ENCODE results near the gene LBP. TPM values are rescaled to one million over a fixed set of nuclear protein-coding genes. Genes with fewer than 3 reads are reported as not detected.
"Not testable (repeated sequence)": the region's sequence is repeated elsewhere in the genome, so short reads cannot be mapped to it uniquely, and the experiment has no call there.

LBP gene
- polyA plus RNA-seq, 1 donor from 2014 or later: not detected

DNA sequence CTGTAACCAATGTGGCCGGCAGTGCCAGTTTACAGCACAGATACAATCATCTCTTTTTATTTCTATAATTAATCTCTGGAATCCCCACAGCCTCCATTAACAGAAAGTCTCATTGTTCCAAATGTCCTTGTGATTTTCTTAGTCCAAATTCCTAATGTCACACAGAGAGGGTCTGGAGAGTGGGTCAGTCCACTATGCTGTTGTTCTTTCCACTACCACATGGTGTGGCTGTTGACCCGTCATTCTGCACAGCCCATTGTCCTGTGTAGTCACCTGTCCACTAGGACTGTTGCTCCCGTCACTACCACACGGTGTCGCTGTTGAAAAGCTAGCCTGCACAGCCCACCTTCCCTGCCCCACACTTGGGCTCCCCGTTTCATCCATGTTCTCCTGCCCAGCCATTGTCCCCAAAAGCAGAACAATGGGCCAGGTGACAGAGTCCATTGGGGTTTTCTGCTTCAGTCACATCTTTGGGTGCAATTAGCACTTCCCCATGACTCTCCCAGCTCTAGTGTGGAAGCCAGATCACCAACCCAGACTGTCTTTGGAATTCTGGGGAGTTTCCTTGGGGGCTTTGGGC lies 8.6 kb upstream of the LBP start:
- Histone ChIP-seq H2AFZ (ENCODE audit: low read depth, low read length) (no peak overlapping the region), H3F3A (ENCODE audit: insufficient read depth, low read length, poor library complexity, severe bottlenecking) (no peaks in the 10 kb centered on the region), H3K4me3 (ENCODE audit: low read length) (no peak overlapping the region), H3K36me3 (ENCODE audit: insufficient read depth, low read length) (no peaks in the 10 kb centered on the region), H3K9ac (ENCODE audit: low read length) (no peak overlapping the region), H3K27me3 (ENCODE audit: insufficient read depth, low read depth, low read length) (no peaks in the 10 kb centered on the region), H4K20me1 (ENCODE audit: insufficient read depth) (no peaks in the 10 kb centered on the region), H3K9me3 (ENCODE audit: low read length) (no peaks in the 10 kb centered on the region), H3K27ac (ENCODE audit: low read length) (no peak overlapping the region), H3K79me2 (replicated peaks; ENCODE audit: insufficient read depth, low read length) (no peaks in the 10 kb centered on the region), H3K9me2 (ENCODE audit: insufficient read depth, low read length) (no peaks in the 10 kb centered on the region), H3K4me2 (ENCODE audit: low read length) (no peak overlapping the region)
- TF ChIP-seq, protein P1, sequence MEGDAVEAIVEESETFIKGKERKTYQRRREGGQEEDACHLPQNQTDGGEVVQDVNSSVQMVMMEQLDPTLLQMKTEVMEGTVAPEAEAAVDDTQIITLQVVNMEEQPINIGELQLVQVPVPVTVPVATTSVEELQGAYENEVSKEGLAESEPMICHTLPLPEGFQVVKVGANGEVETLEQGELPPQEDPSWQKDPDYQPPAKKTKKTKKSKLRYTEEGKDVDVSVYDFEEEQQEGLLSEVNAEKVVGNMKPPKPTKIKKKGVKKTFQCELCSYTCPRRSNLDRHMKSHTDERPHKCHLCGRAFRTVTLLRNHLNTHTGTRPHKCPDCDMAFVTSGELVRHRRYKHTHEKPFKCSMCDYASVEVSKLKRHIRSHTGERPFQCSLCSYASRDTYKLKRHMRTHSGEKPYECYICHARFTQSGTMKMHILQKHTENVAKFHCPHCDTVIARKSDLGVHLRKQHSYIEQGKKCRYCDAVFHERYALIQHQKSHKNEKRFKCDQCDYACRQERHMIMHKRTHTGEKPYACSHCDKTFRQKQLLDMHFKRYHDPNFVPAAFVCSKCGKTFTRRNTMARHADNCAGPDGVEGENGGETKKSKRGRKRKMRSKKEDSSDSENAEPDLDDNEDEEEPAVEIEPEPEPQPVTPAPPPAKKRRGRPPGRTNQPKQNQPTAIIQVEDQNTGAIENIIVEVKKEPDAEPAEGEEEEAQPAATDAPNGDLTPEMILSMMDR (IDR thresholded peaks at IDR 0.05; ENCODE audit: poor library complexity, severe bottlenecking): peak; percentile 36
- no peak for TF ChIP-seq RAD21 (conservative IDR thresholded peaks at IDR 0.05)
- TF ChIP-seq MXI1 (conservative IDR thresholded peaks at IDR 0.05; ENCODE audit: poor library complexity, severe bottlenecking): no peak
- no peak for TF ChIP-seq SMC3 (conservative IDR thresholded peaks at IDR 0.05; ENCODE audit: poor library complexity)
- TF ChIP-seq, protein P2, sequence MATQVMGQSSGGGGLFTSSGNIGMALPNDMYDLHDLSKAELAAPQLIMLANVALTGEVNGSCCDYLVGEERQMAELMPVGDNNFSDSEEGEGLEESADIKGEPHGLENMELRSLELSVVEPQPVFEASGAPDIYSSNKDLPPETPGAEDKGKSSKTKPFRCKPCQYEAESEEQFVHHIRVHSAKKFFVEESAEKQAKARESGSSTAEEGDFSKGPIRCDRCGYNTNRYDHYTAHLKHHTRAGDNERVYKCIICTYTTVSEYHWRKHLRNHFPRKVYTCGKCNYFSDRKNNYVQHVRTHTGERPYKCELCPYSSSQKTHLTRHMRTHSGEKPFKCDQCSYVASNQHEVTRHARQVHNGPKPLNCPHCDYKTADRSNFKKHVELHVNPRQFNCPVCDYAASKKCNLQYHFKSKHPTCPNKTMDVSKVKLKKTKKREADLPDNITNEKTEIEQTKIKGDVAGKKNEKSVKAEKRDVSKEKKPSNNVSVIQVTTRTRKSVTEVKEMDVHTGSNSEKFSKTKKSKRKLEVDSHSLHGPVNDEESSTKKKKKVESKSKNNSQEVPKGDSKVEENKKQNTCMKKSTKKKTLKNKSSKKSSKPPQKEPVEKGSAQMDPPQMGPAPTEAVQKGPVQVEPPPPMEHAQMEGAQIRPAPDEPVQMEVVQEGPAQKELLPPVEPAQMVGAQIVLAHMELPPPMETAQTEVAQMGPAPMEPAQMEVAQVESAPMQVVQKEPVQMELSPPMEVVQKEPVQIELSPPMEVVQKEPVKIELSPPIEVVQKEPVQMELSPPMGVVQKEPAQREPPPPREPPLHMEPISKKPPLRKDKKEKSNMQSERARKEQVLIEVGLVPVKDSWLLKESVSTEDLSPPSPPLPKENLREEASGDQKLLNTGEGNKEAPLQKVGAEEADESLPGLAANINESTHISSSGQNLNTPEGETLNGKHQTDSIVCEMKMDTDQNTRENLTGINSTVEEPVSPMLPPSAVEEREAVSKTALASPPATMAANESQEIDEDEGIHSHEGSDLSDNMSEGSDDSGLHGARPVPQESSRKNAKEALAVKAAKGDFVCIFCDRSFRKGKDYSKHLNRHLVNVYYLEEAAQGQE (IDR thresholded peaks at IDR 0.05; ENCODE audit: borderline replicate concordance): no peak
- TF ChIP-seq TAF1 (IDR thresholded peaks at IDR 0.05; ENCODE audit: low read depth): no peak
- TF ChIP-seq EP300 (conservative IDR thresholded peaks at IDR 0.05; ENCODE audit: poor library complexity, severe bottlenecking): no peak
- TF ChIP-seq POLR2AphosphoS5 (IDR thresholded peaks at IDR 0.05): no peak

DNA sequence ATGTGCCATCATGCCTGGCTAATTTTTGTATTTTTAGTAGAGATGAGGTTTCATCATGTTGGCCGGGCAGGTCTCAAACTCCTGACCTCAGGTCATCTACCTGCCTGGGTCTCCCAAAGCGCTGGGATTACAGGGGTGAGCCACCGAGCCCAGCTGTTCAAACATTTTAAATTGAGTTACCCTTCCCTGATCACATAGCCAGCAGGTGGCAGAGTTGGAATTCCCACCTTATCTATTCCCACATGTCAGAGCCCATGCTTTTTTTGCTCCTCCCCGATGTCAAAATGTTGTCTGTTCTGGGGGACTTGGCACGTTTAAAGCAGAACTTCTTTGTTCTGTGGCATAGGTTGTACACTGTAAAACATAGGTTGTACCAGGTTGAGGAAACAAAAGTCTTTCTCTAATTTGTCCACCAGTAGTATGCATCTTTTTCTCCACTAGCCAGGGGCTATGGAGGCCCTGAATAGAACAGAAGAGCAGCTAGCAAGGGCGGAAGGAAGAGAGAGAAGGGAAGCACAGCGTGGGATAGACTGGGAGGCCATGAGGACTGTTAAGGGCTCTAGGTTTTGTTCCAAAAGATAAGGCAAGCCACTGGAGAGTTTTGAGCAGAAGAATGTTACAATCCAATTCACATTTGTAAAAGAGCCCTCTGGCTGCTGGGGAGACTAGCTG lies 7.3 kb upstream of the LBP start:
- H3K27me3 ChIP-seq (ENCODE audit: insufficient read depth, low read depth, low read length): no peaks in the 10 kb centered on the region
- H2AFZ ChIP-seq (ENCODE audit: low read depth, low read length): no peak overlapping the region
- no peak for TF ChIP-seq POLR2AphosphoS5 (IDR thresholded peaks at IDR 0.05)
- TF ChIP-seq, protein P2 (IDR thresholded peaks at IDR 0.05; ENCODE audit: borderline replicate concordance): no peak

DNA sequence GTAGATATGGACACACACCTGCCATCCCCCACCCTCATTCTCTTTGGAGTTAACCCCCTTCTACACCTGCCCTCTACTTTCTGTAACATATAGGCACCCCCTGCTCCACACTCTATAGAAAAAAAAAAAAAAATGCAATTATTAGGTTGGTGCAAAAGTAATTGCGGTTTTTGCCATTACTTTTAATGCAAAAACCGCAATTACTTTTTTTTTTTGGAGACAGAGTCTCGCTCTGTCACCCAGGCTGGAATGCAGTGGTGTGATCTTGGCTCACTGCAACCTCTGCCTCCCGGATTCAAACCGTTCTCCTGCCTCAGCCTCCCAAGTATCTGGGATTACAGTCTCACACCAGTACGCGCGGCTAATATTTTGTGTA lies 6.8 kb upstream of the LBP start:
- H3K4me3 ChIP-seq (ENCODE audit: low read length); H3K27me3 ChIP-seq (ENCODE audit: insufficient read depth, low read depth, low read length); H3K27ac ChIP-seq (ENCODE audit: low read length); H3K4me2 ChIP-seq (ENCODE audit: low read length); H3K9me2 ChIP-seq (ENCODE audit: insufficient read depth, low read length); H3K9ac ChIP-seq (ENCODE audit: low read length); H3F3A ChIP-seq (ENCODE audit: insufficient read depth, low read length, poor library complexity, severe bottlenecking); H2AFZ ChIP-seq (ENCODE audit: low read depth, low read length); H4K20me1 ChIP-seq (ENCODE audit: insufficient read depth); H3K36me3 ChIP-seq (ENCODE audit: insufficient read depth, low read length); H3K9me3 ChIP-seq (ENCODE audit: low read length); H3K79me2 ChIP-seq (replicated peaks; ENCODE audit: insufficient read depth, low read length): not testable (repeated sequence)

More for the DNA sequence above, 7.3 kb upstream of the LBP start:
- Histone ChIP-seq H3K4me3 (ENCODE audit: low read length) (no peak overlapping the region), H3K79me2 (replicated peaks; ENCODE audit: insufficient read depth, low read length) (no peaks in the 10 kb centered on the region), H4K20me1 (ENCODE audit: insufficient read depth) (no peaks in the 10 kb centered on the region), H3K36me3 (ENCODE audit: insufficient read depth, low read length) (no peaks in the 10 kb centered on the region), H3K4me2 (ENCODE audit: low read length) (no peak overlapping the region), H3K9me3 (ENCODE audit: low read length) (no peaks in the 10 kb centered on the region), H3K9ac (ENCODE audit: low read length) (no peak overlapping the region), H3K9me2 (ENCODE audit: insufficient read depth, low read length) (no peaks in the 10 kb centered on the region), H3K27ac (ENCODE audit: low read length) (no peak overlapping the region), H3F3A (ENCODE audit: insufficient read depth, low read length, poor library complexity, severe bottlenecking) (no peaks in the 10 kb centered on the region)

Data from neural cell (in vitro differentiated cells).